Lower leg skin (tissue), 4 donors: Measurements from ENCODE around the gene APOA1. TPM values are rescaled to one million over a fixed set of nuclear protein-coding genes. Genes with fewer than 3 reads are reported as not detected.

Experiments used
- DNase-seq, 2 donors: peaks; one replicate each; pipeline ENCODE4 v3.0.0-alpha.2; 2019; ENCODE audit warnings: low spot score in 2 of 2
- H3K4me3 ChIP-seq: fragments of 200-600 bp; sonication (generic); 2 replicates; pipeline ENCODE4 v1.5.1; 2017; ENCODE audit warnings: mild to moderate bottlenecking, low read depth; ENCODE audit not compliant: poor library complexity, severe bottlenecking
- POLR2A ChIP-seq, 2 donors: fragments of 450-650 bp; IDR thresholded peaks; one replicate each; pipeline ENCODE4 v1.6.1; 2016 to 2017; ENCODE audit warnings: antibody characterized with exemption in 2 of 2, mild to moderate bottlenecking in 1 of 2, moderate library complexity in 1 of 2
- WGBS, 2 donors: methylation state at CpG; one replicate each; pipeline ENCODE4 v1.1.5; 2018; 5-methylcytosine and 5-hydroxymethylcytosine counted together
- intact Hi-C: fragments of 100-400 bp; cut with DNase I; formaldehyde crosslinking; loops from one replicate; pipeline ENCODE4 v1.15.0; 2023; ENCODE audit warnings: low total_unique reads
- total RNA-seq, 4 donors: library from RNA; depleted of rRNA; stranded (reverse); fragments of >200 nt; gene quantifications; one replicate each; pipeline ENCODE4 v1.1.0, GENCODE V29; 2016
- TF ChIP-seq, protein P1 (sequence below), 3 donors: fragments of 450-650 bp; IDR thresholded peaks; one replicate each; pipeline ENCODE4 v1.5.1; 2016; ENCODE audit warnings: antibody characterized with exemption in 3 of 3, mild to moderate bottlenecking in 3 of 3, moderate library complexity in 2 of 3

Gene APOA1
- total RNA-seq, 4 donors from 2014 or later = 1.6 to 1.7 TPM; not detected in 2

DNA sequence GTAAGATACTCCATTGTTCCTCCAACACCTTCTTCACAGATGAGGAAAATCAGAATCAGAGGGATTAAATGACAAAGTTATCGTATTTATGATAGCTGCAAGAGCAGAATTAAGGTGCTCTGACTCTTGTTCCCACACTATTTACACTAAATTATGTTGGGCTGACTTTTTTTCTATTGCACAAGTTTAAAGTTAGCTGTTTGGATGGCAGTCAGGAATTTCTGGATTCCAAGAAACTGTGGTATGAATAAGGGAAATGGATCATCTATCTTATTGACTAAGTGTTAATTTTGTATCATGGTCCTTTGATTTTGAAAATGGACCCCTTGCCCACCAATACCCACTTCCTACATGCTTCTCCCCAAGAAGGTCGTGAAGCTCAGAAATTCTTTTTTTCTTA, 19.9 kb upstream of the APOA1 start:
- DNase-seq = no peak
- TF ChIP-seq POLR2A (IDR thresholded peaks at IDR 0.05) = no peak
- TF ChIP-seq, protein P1, sequence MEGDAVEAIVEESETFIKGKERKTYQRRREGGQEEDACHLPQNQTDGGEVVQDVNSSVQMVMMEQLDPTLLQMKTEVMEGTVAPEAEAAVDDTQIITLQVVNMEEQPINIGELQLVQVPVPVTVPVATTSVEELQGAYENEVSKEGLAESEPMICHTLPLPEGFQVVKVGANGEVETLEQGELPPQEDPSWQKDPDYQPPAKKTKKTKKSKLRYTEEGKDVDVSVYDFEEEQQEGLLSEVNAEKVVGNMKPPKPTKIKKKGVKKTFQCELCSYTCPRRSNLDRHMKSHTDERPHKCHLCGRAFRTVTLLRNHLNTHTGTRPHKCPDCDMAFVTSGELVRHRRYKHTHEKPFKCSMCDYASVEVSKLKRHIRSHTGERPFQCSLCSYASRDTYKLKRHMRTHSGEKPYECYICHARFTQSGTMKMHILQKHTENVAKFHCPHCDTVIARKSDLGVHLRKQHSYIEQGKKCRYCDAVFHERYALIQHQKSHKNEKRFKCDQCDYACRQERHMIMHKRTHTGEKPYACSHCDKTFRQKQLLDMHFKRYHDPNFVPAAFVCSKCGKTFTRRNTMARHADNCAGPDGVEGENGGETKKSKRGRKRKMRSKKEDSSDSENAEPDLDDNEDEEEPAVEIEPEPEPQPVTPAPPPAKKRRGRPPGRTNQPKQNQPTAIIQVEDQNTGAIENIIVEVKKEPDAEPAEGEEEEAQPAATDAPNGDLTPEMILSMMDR (IDR thresholded peaks at IDR 0.05) = no peak
- intact Hi-C loops = no loop called here
- no peak overlapping the region for H3K4me3 ChIP-seq
- WGBS, 2 donors = 90 to 95% methylated on average over 2 of the region's 2 CpGs

DNA sequence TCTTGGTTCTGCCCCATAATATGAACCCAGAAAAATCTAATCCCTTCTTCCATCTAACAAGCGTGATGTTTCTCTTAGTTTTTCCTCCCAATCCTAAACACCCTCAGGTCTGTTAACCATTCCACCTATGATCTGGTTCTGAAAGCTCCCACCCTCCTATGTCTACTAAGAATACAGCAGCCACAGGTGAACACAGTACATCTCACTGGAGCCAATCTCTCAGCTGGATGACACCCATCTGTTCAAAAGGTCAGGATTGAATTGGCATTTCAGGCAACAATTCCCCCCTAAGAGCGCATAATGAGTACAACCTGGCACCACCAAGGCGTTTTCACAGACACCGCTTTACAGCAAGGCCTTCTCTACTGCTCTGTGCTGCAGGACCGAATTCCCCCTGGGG, 19.0 kb upstream of the APOA1 start:
- TF ChIP-seq, protein P1 (IDR thresholded peaks at IDR 0.05) = no peak
- TF ChIP-seq POLR2A (IDR thresholded peaks at IDR 0.05) = no peak
- intact Hi-C loops = no loop called here
- no peak overlapping the region for H3K4me3 ChIP-seq
- DNase-seq = no peak
- 89 to 97% methylated on average over 5 of the region's 5 CpGs for WGBS, 2 donors

DNA sequence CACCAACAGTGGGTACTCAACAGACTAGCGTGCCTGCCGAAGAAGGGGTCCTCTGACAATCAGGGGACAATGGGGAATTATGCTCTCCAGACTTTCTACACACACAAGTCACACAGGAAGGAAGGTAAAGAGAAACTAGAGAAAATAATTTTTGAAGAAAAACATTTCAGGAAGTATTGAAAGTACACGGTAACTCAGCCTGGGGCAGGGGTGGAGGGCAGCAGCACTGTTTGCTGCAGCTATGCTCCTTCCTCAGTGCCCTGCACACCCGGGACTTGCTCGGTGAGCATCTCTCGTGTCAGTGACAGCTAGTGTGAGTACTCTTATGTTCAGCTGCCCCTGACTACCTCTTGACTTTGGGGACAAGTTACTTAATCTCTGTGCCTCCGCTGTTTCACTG, 18.0 kb upstream of the APOA1 start:
- intact Hi-C loops = no loop called here
- no peak for DNase-seq
- no peak for TF ChIP-seq POLR2A (IDR thresholded peaks at IDR 0.05)
- TF ChIP-seq, protein P1 (IDR thresholded peaks at IDR 0.05) = no peak
- 76 to 88% methylated on average over 7 of the region's 7 CpGs for WGBS, 2 donors
- no peak overlapping the region for H3K4me3 ChIP-seq

DNA sequence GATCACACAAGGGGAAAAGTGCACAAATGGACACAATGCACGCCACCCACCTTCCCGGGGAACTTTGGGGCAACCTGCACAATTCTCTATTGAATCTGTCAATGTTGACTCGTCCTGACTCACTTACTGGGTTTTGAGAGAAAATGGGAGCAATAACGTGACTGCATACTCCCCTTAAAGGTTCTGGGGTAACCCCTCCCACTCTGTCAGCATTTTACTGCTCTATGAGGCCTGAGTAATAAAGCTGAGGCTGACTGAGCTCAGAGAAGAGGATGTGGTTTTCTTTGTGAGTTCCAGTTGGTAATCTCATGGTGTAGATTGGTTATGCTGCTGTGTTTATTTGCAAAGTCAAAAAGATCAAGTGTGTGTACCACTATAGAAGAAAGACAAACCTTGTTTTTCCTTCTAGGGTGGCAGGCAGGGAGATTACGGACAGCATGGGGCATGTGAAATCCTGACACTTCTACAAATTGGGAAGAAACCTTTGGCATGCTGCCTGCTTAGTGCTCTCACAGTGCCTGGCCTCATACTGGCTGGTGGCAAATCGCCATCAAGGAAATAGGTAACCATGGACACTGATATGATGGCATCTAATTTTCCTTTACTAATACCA, 16.1 kb upstream of the APOA1 start:
- TF ChIP-seq POLR2A (IDR thresholded peaks at IDR 0.05) = no peak
- TF ChIP-seq, protein P1 (IDR thresholded peaks at IDR 0.05) = no peak
- intact Hi-C loops = no loop called here
- H3K4me3 ChIP-seq = no peak overlapping the region
- 74 to 82% methylated on average over 6 of the region's 6 CpGs for WGBS, 2 donors
- no peak for DNase-seq

DNA sequence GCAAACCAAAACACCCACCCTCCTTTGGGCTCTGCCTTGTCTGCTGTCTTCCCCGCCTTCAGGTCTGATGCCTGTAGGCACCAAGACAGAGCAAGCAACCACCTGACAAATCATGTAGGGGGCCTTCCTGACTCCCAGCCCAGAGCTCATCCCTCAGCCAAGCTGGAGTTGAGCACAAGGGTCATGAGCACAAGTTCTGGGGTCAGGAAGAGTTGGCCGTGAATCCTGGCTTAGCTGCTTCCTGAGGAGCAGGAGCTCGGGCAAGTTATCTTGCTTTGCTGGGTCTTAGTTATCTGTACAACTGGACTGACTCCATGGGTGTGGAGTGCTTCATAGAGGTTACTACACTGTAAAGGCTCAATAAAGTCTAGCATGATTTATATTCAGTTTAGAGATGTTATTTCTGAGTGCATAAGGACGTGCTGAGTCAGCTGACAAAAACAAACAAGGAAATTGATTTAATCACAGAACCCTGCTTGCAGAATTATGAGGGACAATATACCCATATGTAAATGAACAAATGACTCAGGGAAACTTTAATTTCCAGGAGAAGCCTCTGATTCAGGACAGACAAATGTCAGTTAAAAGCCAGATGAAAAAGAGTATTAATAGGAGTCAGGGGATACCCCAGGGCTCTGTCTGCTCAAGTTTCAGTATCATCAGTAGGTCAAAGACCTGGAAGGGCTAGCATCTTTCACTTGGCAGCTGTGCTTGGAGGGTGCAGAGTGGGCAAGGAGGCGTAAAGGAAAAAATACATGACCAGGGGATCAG, 15.0 kb upstream of the APOA1 start:
- TF ChIP-seq POLR2A (IDR thresholded peaks at IDR 0.05) = no peak
- TF ChIP-seq, protein P1 (IDR thresholded peaks at IDR 0.05) = no peak
- WGBS, 2 donors = 52 to 62% methylated on average over 5 of the region's 5 CpGs
- DNase-seq = no peak
- no peak overlapping the region for H3K4me3 ChIP-seq
- intact Hi-C loops = no loop called here
